ENCODE measurements around the gene OXER1. TPM values are rescaled to one million over a fixed set of nuclear protein-coding genes. Genes with fewer than 3 reads are reported as not detected.

OXER1 gene
- total RNA-seq, 1 donor from 2014 or later, result 0.88 TPM

- peaks cover 7% of the 10 kb centered on the region for H3F3A ChIP-seq (ENCODE audit: low read depth)
- H3K79me2 ChIP-seq (ENCODE audit: low read depth), result no peaks in the 10 kb centered on the region
- Mint-ChIP-seq H3K36me3 (no peaks in the 10 kb centered on the region), H3K4me3 (no peak overlapping the region), H3K27me3 (ENCODE audit: insufficient read depth, low read depth) (peaks cover 2% of the 10 kb centered on the region), H3K9me3 (peaks cover 20% of the 10 kb centered on the region), H3K4me1 (peaks cover 20% of the 10 kb centered on the region), H3K27ac (no peak overlapping the region)
- H4K20me1 ChIP-seq (ENCODE audit: low read depth), result no peaks in the 10 kb centered on the region
- no peak overlapping the region for H3K4me2 ChIP-seq
- H3K4me1 ChIP-seq, result peaks cover 7% of the 10 kb centered on the region
- H3K36me3 ChIP-seq, result peaks cover 6% of the 10 kb centered on the region
- no peak overlapping the region for H2AFZ ChIP-seq (replicated peaks)
- DNase-seq (ENCODE audit: low spot score), result no peak
- H3K4me3 ChIP-seq, result no peak overlapping the region
- peaks cover 16% of the 10 kb centered on the region for H3K9me3 ChIP-seq (ENCODE audit: low read depth)
- TF ChIP-seq EZH2phosphoT487 (IDR thresholded peaks at IDR 0.05) (no peak), CTCF (IDR thresholded peaks at IDR 0.05) (no peak), EZH2 (IDR thresholded peaks at IDR 0.05) (no peak)
- no peak overlapping the region for H3K27ac ChIP-seq
- H3K9ac ChIP-seq, result no peak overlapping the region
- H3K27me3 ChIP-seq, result no peaks in the 10 kb centered on the region
These were observed 19.6 kb upstream of the OXER1 start for GRCh38 chr2:42783511-42783910.

- Mint-ChIP-seq H3K4me3 (no peak overlapping the region), H3K9me3 (peaks cover 31% of the 10 kb centered on the region), H3K4me1 (peaks cover 8% of the 10 kb centered on the region), H3K27ac (no peak overlapping the region), H3K27me3 (ENCODE audit: insufficient read depth, low read depth) (no peaks in the 10 kb centered on the region), H3K36me3 (peaks cover 2% of the 10 kb centered on the region)
- H4K20me1 ChIP-seq (ENCODE audit: low read depth), result no peaks in the 10 kb centered on the region
- H3K27me3 ChIP-seq, result no peaks in the 10 kb centered on the region
- peaks cover 30% of the 10 kb centered on the region for H3K9me3 ChIP-seq (ENCODE audit: low read depth)
- DNase-seq (ENCODE audit: low spot score), result no peak
- peaks cover 6% of the 10 kb centered on the region for H3K36me3 ChIP-seq
- no peak overlapping the region for H3K9ac ChIP-seq
- no peak overlapping the region for H3K4me3 ChIP-seq
- no peak overlapping the region for H3K27ac ChIP-seq
- peaks cover 2% of the 10 kb centered on the region for H3F3A ChIP-seq (ENCODE audit: low read depth)
- TF ChIP-seq EZH2phosphoT487 (IDR thresholded peaks at IDR 0.05) (no peak), EZH2 (IDR thresholded peaks at IDR 0.05) (no peak), CTCF (IDR thresholded peaks at IDR 0.05) (no peak)
- no peak overlapping the region for H2AFZ ChIP-seq (replicated peaks)
- no peaks in the 10 kb centered on the region for H3K79me2 ChIP-seq (ENCODE audit: low read depth)
- H3K4me1 ChIP-seq, result peaks cover 2% of the 10 kb centered on the region
- H3K4me2 ChIP-seq, result no peak overlapping the region
These were observed 17.2 kb upstream of the OXER1 start for GRCh38 chr2:42781181-42781580.

GRCh38 chr2:42777883-42778805 is 14.2 kb upstream of the OXER1 start:
- H3K27me3 ChIP-seq, result no peaks in the 10 kb centered on the region
- peaks cover 2% of the 10 kb centered on the region for H3K4me1 Mint-ChIP-seq
- no peak overlapping the region for H3K4me3 ChIP-seq
- no peak for TF ChIP-seq CTCF (IDR thresholded peaks at IDR 0.05)
- no peak for TF ChIP-seq EZH2phosphoT487 (IDR thresholded peaks at IDR 0.05)
- TF ChIP-seq EZH2 (IDR thresholded peaks at IDR 0.05), result no peak
- no peak overlapping the region for H2AFZ ChIP-seq (replicated peaks)
- H3K27me3 Mint-ChIP-seq (ENCODE audit: insufficient read depth, low read depth), result no peaks in the 10 kb centered on the region
- H3K79me2 ChIP-seq (ENCODE audit: low read depth), result no peaks in the 10 kb centered on the region
- H3K27ac Mint-ChIP-seq, result no peak overlapping the region
- H3F3A ChIP-seq (ENCODE audit: low read depth), result no peaks in the 10 kb centered on the region
- H3K4me2 ChIP-seq, result no peak overlapping the region
- H3K9ac ChIP-seq, result no peak overlapping the region
- peaks cover 5% of the 10 kb centered on the region for H3K36me3 Mint-ChIP-seq
- H3K4me3 Mint-ChIP-seq, result no peak overlapping the region
- H4K20me1 ChIP-seq (ENCODE audit: low read depth), result no peaks in the 10 kb centered on the region
- H3K4me1 ChIP-seq, result no peaks in the 10 kb centered on the region
- peaks cover 46% of the 10 kb centered on the region for H3K9me3 Mint-ChIP-seq
- no peak for DNase-seq (ENCODE audit: low spot score)
- no peak overlapping the region for H3K27ac ChIP-seq
- peaks cover 30% of the 10 kb centered on the region for H3K9me3 ChIP-seq (ENCODE audit: low read depth)
- H3K36me3 ChIP-seq, result peaks cover 6% of the 10 kb centered on the region
